Glomerular visceral epithelial cell (primary cell): Measurements from ENCODE around the gene ANXA11.
"Not testable (repeated sequence)": the region's sequence is repeated elsewhere in the genome, so short reads cannot be mapped to it uniquely, and the experiment has no call there.

ENCODE experiments used
- DNase-seq: peaks from one replicate; pipeline ENCODE4 v3.0.0-alpha.2; 2016; ENCODE audit errors: extremely low spot score

Gene ANXA11

GRCh38 chr10:80146918-80147317, 58.4 kb downstream of the ANXA11 start:
- no peak for DNase-seq

GRCh38 chr10:80145406-80146308, 59.7 kb downstream of the ANXA11 start:
- not testable (repeated sequence) for DNase-seq

GRCh38 chr10:80144696-80145131, 60.6 kb downstream of the ANXA11 start:
- DNase-seq: no peak

- DNase-seq: peak; percentile 23
These were observed 61.2 kb downstream of the ANXA11 start for GRCh38 chr10:80144067-80144695.

GRCh38 chr10:80141696-80142460, 63.5 kb downstream of the ANXA11 start:
- no peak for DNase-seq

- no peak for DNase-seq
These were observed 65.1 kb downstream of the ANXA11 start for GRCh38 chr10:80140251-80140650.

GRCh38 chr10:80139265-80139664, 66.1 kb downstream of the ANXA11 start:
- DNase-seq: no peak

- DNase-seq: no peak
These were observed 67.4 kb downstream of the ANXA11 start for GRCh38 chr10:80137920-80138319.

- DNase-seq: no peak
These were observed 68.1 kb downstream of the ANXA11 start for GRCh38 chr10:80137031-80137862.

- no peak for DNase-seq
These were observed 69.2 kb downstream of the ANXA11 start for GRCh38 chr10:80136134-80136571.

GRCh38 chr10:80133687-80134086, 71.7 kb downstream of the ANXA11 start:
- not testable (repeated sequence) for DNase-seq

- DNase-seq: no peak
These were observed 72.1 kb downstream of the ANXA11 start for GRCh38 chr10:80133206-80133605.

- DNase-seq: no peak
These were observed 72.8 kb downstream of the ANXA11 start, which contains the start of gene PLAC9 for GRCh38 chr10:80132299-80133139. TSS of gene PLAC9 (plus strand) at chr10:80132730. CDS start at chr10:80132763, 33 bp downstream.

- DNase-seq: peak; percentile 25
These were observed 73.8 kb downstream of the ANXA11 start for GRCh38 chr10:80131499-80131901.

- no peak for DNase-seq
These were observed 78.5 kb downstream of the ANXA11 start for GRCh38 chr10:80126876-80127275.

GRCh38 chr10:80122746-80123145, 82.6 kb downstream of the ANXA11 start:
- no peak for DNase-seq

GRCh38 chr10:80122110-80122710, 83.1 kb downstream of the ANXA11 start:
- DNase-seq: no peak

- DNase-seq: no peak
These were observed 86.7 kb downstream of the ANXA11 start for GRCh38 chr10:80118669-80119068.

GRCh38 chr10:80110986-80111385, 94.4 kb downstream of the ANXA11 start:
- DNase-seq: no peak
